NCI-H69 (cell line): ENCODE results near the gene FILIP1L.

Experiments used
- DNase-seq: peaks from one replicate; lab custom pipeline; 2025; lab: John Stamatoyannopoulos, UW

Gene FILIP1L

GRCh38 chr3:99950921-99951320 is 163.4 kb downstream of the FILIP1L start:
- DNase-seq = no peak

GRCh38 chr3:99949956-99950670 is 164.2 kb downstream of the FILIP1L start:
- no peak for DNase-seq

- no peak for DNase-seq
Measured at GRCh38 chr3:99948467-99949089, 165.7 kb downstream of the FILIP1L start.

GRCh38 chr3:99947356-99947755 is 166.9 kb downstream of the FILIP1L start:
- DNase-seq = no peak

GRCh38 chr3:99945328-99945995 is 168.8 kb downstream of the FILIP1L start:
- peak; percentile 95 for DNase-seq

GRCh38 chr3:99943931-99944761 is 170.2 kb downstream of the FILIP1L start:
- DNase-seq = peak; percentile 33

GRCh38 chr3:99941211-99941610 is 173.1 kb downstream of the FILIP1L start:
- DNase-seq = peak; percentile 18

- no peak for DNase-seq
Measured at GRCh38 chr3:99940350-99940749, 174.0 kb downstream of the FILIP1L start.

- DNase-seq = no peak
Measured at GRCh38 chr3:99939876-99940275, 174.4 kb downstream of the FILIP1L start.

- peak; percentile 23 for DNase-seq
Measured at GRCh38 chr3:99938270-99938911, 175.9 kb downstream of the FILIP1L start.

GRCh38 chr3:99934975-99935797 is 179.1 kb downstream of the FILIP1L start:
- DNase-seq = peak; percentile 16

- DNase-seq = no peak
Measured at GRCh38 chr3:99933971-99934750, 180.1 kb downstream of the FILIP1L start.

GRCh38 chr3:99931059-99931458 is 183.2 kb downstream of the FILIP1L start:
- peak; percentile 65 for DNase-seq

GRCh38 chr3:99929745-99930139 is 184.6 kb downstream of the FILIP1L start:
- DNase-seq = peak; percentile 62

- DNase-seq = peak; percentile 16
Measured at GRCh38 chr3:99928771-99929744, 185.2 kb downstream of the FILIP1L start.

- peak; percentile 16 for DNase-seq
Measured at GRCh38 chr3:99927671-99928457, 186.4 kb downstream of the FILIP1L start.

GRCh38 chr3:99925584-99926230 is 188.6 kb downstream of the FILIP1L start:
- DNase-seq = peak; percentile 52
